IMR-90 (cell line): ENCODE results near the gene CTRB1. TPM values are rescaled to one million over a fixed set of nuclear protein-coding genes. Genes with fewer than 3 reads are reported as not detected.

ENCODE experiments used
- ATAC-seq: fragments of 200-7000 bp; cut with Tn5 transposase; 2 replicates; pipeline ENCODE4 v1.9.1; 2020; ENCODE audit warnings: low read depth, mild to moderate bottlenecking, moderate library complexity
- BruUV-seq: library from RNA; stranded (reverse); fragments of 400-500 nt; replicated peaks from 2 replicates; lab custom pipeline; 2021; lab: Mats Ljungman, UMichigan
- CTCF ChIA-PET: fragments of 300-600 bp; formaldehyde crosslinking; extraction: SDS; loops from one replicate; lab custom pipeline; 2021; ENCODE audit warnings: antibody characterized with exemption; lab: Yijun Ruan, JAX
- POLR2A ChIA-PET: fragments of 300-600 bp; sonication (Branson Sonifier 250); formaldehyde crosslinking; loops from one replicate; lab custom pipeline; 2022; ENCODE audit warnings: antibody characterized with exemption; ENCODE audit not compliant: unreplicated experiment; lab: Charles Lee
- DNase-seq: peaks from one replicate; pipeline ENCODE4 v3.0.0; 2013
- H2AFZ ChIP-seq: replicated peaks from 2 replicates; pipeline ENCODE3; 2013; ENCODE audit warnings: low read length, mild to moderate bottlenecking; ENCODE audit not compliant: poor library complexity
- H2AK5ac ChIP-seq: 2 replicates; pipeline ENCODE4 v1.6.1; 2013; ENCODE audit warnings: low read depth, low read length, inconsistent platforms
- H2AK9ac ChIP-seq: replicated peaks from 2 replicates; pipeline ENCODE3; 2013; ENCODE audit warnings: mild to moderate bottlenecking, low read depth, low read length, moderate library complexity; ENCODE audit not compliant: poor library complexity
- H2BK120ac ChIP-seq: 2 replicates; pipeline ENCODE4 v1.6.1; 2013; ENCODE audit warnings: low read depth, low read length, inconsistent platforms
- H2BK15ac ChIP-seq: 3 replicates; pipeline ENCODE4 v1.6.1; 2013; ENCODE audit warnings: low read depth, low read length, inconsistent platforms
- H2BK20ac ChIP-seq: 2 replicates; pipeline ENCODE4 v1.6.1; 2013; ENCODE audit warnings: low read depth, mild to moderate bottlenecking, inconsistent platforms, low read length, moderate library complexity
- H2BK5ac ChIP-seq: 2 replicates; pipeline ENCODE4 v1.6.1; 2013; ENCODE audit warnings: mild to moderate bottlenecking, low read depth, low read length, inconsistent platforms; ENCODE audit not compliant: poor library complexity, severe bottlenecking
- H3K14ac ChIP-seq: replicated peaks from 2 replicates; pipeline ENCODE4 v1.6.1; 2013; ENCODE audit warnings: low read depth, low read length, inconsistent platforms
- H3K18ac ChIP-seq: 2 replicates; pipeline ENCODE4 v1.6.1; 2013; ENCODE audit warnings: low read depth, low read length, control low read depth
- H3K23ac ChIP-seq: 2 replicates; pipeline ENCODE4 v1.6.1; 2013; ENCODE audit warnings: low read depth, low read length, inconsistent platforms
- H3K27ac ChIP-seq: 2 replicates; pipeline ENCODE4 v1.5.1; 2013; ENCODE audit warnings: mild to moderate bottlenecking, control low read depth, low read length; ENCODE audit not compliant: insufficient read depth
- H3K27me3 ChIP-seq: 2 replicates; pipeline ENCODE4 v1.6.1; 2013; ENCODE audit warnings: low read length; ENCODE audit not compliant: control insufficient read depth, insufficient read depth
- H3K36me3 ChIP-seq: 2 replicates; pipeline ENCODE4 v1.6.1; 2013; ENCODE audit warnings: low read length, mixed read lengths; ENCODE audit not compliant: control insufficient read depth, insufficient read depth
- H3K4ac ChIP-seq: 2 replicates; pipeline ENCODE4 v1.6.1; 2013; ENCODE audit warnings: low read depth, low read length, inconsistent platforms
- H3K4me1 ChIP-seq: 2 replicates; pipeline ENCODE4 v1.6.1; 2013; ENCODE audit warnings: low read length, mixed read lengths; ENCODE audit not compliant: control insufficient read depth, insufficient read depth
- H3K4me2 ChIP-seq: 2 replicates; pipeline ENCODE4 v1.6.1; 2013; ENCODE audit warnings: low read depth, mild to moderate bottlenecking, control low read depth, low read length, moderate library complexity
- H3K4me3 ChIP-seq: 2 replicates; pipeline ENCODE4 v1.5.1; 2013; ENCODE audit warnings: low read depth, mild to moderate bottlenecking, control low read depth, low read length, moderate library complexity; ENCODE audit not compliant: insufficient read depth
- H3K56ac ChIP-seq: 2 replicates; pipeline ENCODE4 v1.6.1; 2013; ENCODE audit warnings: low read length, inconsistent platforms; ENCODE audit not compliant: insufficient read depth; ENCODE audit errors: extremely low read depth
- H3K79me1 ChIP-seq, 2 experiments: 2 replicates each; pipeline ENCODE4 v1.6.1; 2013; ENCODE audit warnings: low read length in 2 of 2, inconsistent platforms in 1 of 2, low read depth in 1 of 2
- H3K9ac ChIP-seq: 2 replicates; pipeline ENCODE4 v1.6.1; 2013; ENCODE audit warnings: low read depth, low read length, control low read depth
- H3K9me1 ChIP-seq: 2 replicates; pipeline ENCODE4 v1.6.1; 2013; ENCODE audit warnings: low read length, inconsistent platforms; ENCODE audit not compliant: insufficient read depth
- H3K9me3 ChIP-seq: 2 replicates; pipeline ENCODE4 v1.6.1; 2013; ENCODE audit warnings: low read length; ENCODE audit not compliant: control insufficient read depth, insufficient read depth
- H4K20me1 ChIP-seq: 2 replicates; pipeline ENCODE4 v1.6.1; 2013; ENCODE audit warnings: low read length, inconsistent platforms; ENCODE audit not compliant: insufficient read depth
- H4K5ac ChIP-seq: 2 replicates; pipeline ENCODE4 v1.6.1; 2013; ENCODE audit warnings: mild to moderate bottlenecking, low read depth, low read length, control low read depth
- H4K8ac ChIP-seq, 2 experiments: 2 replicates each; pipeline ENCODE4 v1.6.1; 2013; ENCODE audit warnings: low read depth in 2 of 2, low read length in 2 of 2, control low read depth in 1 of 2, inconsistent platforms in 1 of 2
- H4K91ac ChIP-seq: 2 replicates; pipeline ENCODE4 v1.6.1; 2013; ENCODE audit warnings: low read depth, low read length, inconsistent platforms; ENCODE audit not compliant: insufficient read depth
- CEBPB ChIP-seq: IDR thresholded peaks from 2 replicates; pipeline ENCODE4 v1.6.1; 2012; ENCODE audit warnings: low read depth, low read length, improper control_type of control experiment
- CTCF ChIP-seq: conservative IDR thresholded peaks from 2 replicates; pipeline ENCODE4 v1.5.1; 2012; ENCODE audit warnings: mild to moderate bottlenecking, low read depth, low read length, improper control_type of control experiment
- MXI1 ChIP-seq: IDR thresholded peaks from 2 replicates; pipeline ENCODE4 v1.6.1; 2012; ENCODE audit warnings: low read depth, mild to moderate bottlenecking, low read length, moderate library complexity, borderline replicate concordance
- POLR2A ChIP-seq: IDR thresholded peaks from 2 replicates; pipeline ENCODE4 v1.6.1; 2012; ENCODE audit warnings: mild to moderate bottlenecking, low read depth, low read length
- RCOR1 ChIP-seq: IDR thresholded peaks from 2 replicates; pipeline ENCODE4 v1.6.1; 2012; ENCODE audit warnings: mild to moderate bottlenecking, low read length, improper control_type of control experiment; ENCODE audit not compliant: insufficient replicate concordance
- SMC3 ChIP-seq: fragments of 150-350 bp; IDR thresholded peaks from 2 replicates; pipeline ENCODE4 v1.6.1; 2016; ENCODE audit warnings: low read depth, mild to moderate bottlenecking, antibody characterized with exemption, low read length, moderate library complexity
- WGBS, 2 experiments: methylation state at CpG; one replicate each; pipeline versions ENCODE4 v1.1.5 to v1.1.7; 2013; ENCODE audit warnings: missing lambda C conversion rate in 2 of 2; ENCODE audit not compliant: insufficient read length in 1 of 2; ENCODE audit errors: extremely low coverage in 2 of 2; 5-methylcytosine and 5-hydroxymethylcytosine counted together
- dilution Hi-C: fragments of 300-500 bp; cut with HindIII; formaldehyde crosslinking; loops from one replicate; pipeline ENCODE4 v1.14.3; 2018; ENCODE audit warnings: low sequenced_read_pairs; ENCODE audit not compliant: unreplicated experiment
- in situ Hi-C: fragments of 300-500 bp; cut with MboI; formaldehyde crosslinking; loops from 3 replicates; pipeline ENCODE4 v1.14.3; 2019; ENCODE audit warnings: low sequenced_read_pairs, inconsistent platforms, mixed read lengths
- intact Hi-C: fragments of 100-400 bp; cut with micrococcal nuclease; formaldehyde crosslinking; loops from 2 replicates; pipeline ENCODE4 v1.10.0; 2022
- polyA plus RNA-seq, 3 experiments: library from polyadenylated mRNA; depleted of rRNA; stranded (reverse); fragments of >200 nt; gene quantifications; 2 replicates each; pipeline ENCODE4 v1.2.3, GENCODE V29; 2012; ENCODE audit warnings: low replicate concordance in 1 of 3
- total RNA-seq: library from RNA; depleted of rRNA; stranded (reverse); fragments of >200 nt; gene quantifications from 2 replicates; pipeline ENCODE4 v1.2.3, GENCODE V29; 2012

Gene CTRB1
- total and polyA plus RNA-seq, 2 of the 4 experiments (the other 2 are of a cell fraction): not detected

GRCh38 chr16:75202069-75202590, 16.7 kb upstream of the CTRB1 start:
- Histone ChIP-seq H3K9ac (no peak overlapping the region), H3K18ac (no peak overlapping the region), H4K5ac (no peak overlapping the region), H3K56ac (no peak overlapping the region), H2BK20ac (no peak overlapping the region), H2AK9ac (no peak overlapping the region), H4K20me1 (no peaks in the 10 kb centered on the region), H3K4me1 (peaks cover 5% of the 10 kb centered on the region; the same call in 1 of the 2 replicates), H4K8ac (no peak overlapping the region), H4K91ac (no peak overlapping the region), H2BK15ac (no peak overlapping the region), H3K23ac (no peak overlapping the region), H3K4me3 (no peak overlapping the region), H2AK5ac (no peak overlapping the region), H2AFZ (no peak overlapping the region), H3K14ac (no peak overlapping the region), H3K79me1 (no peaks in the 10 kb centered on the region), H3K9me3 (no peaks in the 10 kb centered on the region), H2BK120ac (no peak overlapping the region), H3K4me2 (no peak overlapping the region), H2BK5ac (no peak overlapping the region), H3K36me3 (no peaks in the 10 kb centered on the region), H3K27me3 (peaks cover 4% of the 10 kb centered on the region; the same call in 1 of the 2 replicates), H3K27ac (no peak overlapping the region), H3K4ac (no peak overlapping the region), H3K9me1 (no peaks in the 10 kb centered on the region)
- POLR2A ChIA-PET: interaction anchor here (0.6 kb wide), 1 partner anchor 232 kb away, joined by 8 read pairs; no protein-coding TSS in a partner anchor
- dilution Hi-C loops (no loop called here), intact Hi-C loops (no loop called here), in situ Hi-C loops (loop anchor here (25.0 kb wide), 2 partner anchors 385 to 560 kb away; no protein-coding TSS in a partner anchor)
- WGBS, 2 experiments: no CpG with 5 or more reads among the region's 13 CpGs
- DNase-seq (no peak), ATAC-seq (no peak)
- CTCF ChIA-PET: interaction anchor here (0.7 kb wide), 1 partner anchor 150 kb away, joined by 4 read pairs; no protein-coding TSS in a partner anchor
- TF ChIP-seq RCOR1: no peak
- no peak for TF ChIP-seq POLR2A
- TF ChIP-seq CTCF: no peak
- no peak for TF ChIP-seq CEBPB
- no peak for TF ChIP-seq MXI1
- no peak for TF ChIP-seq SMC3
- BruUV-seq: no TSS peak
